HCT116 (cell line): ENCODE measurements around the gene STAG3. TPM values are rescaled to one million over a fixed set of nuclear protein-coding genes. Genes with fewer than 3 reads are reported as not detected.

Experiments
- ATAC-seq: fragments of 200-7000 bp; cut with Tn5 transposase; 2 replicates; pipeline ENCODE4 v1.9.1; 2020; ENCODE audit warnings: mild to moderate bottlenecking, moderate library complexity
- BruUV-seq: library from RNA; stranded (reverse); fragments of 400-500 nt; replicated peaks from 2 replicates; lab custom pipeline; 2021; lab: Mats Ljungman, UMichigan
- CTCF ChIA-PET: fragments of 300-600 bp; sonication (Branson Sonifier 250); formaldehyde crosslinking; loops from one replicate; lab custom pipeline; 2021; ENCODE audit warnings: antibody characterized with exemption; lab: Charles Lee
- POLR2A ChIA-PET: fragments of 300-600, 350-600 bp; sonication (Branson Sonifier 250); formaldehyde crosslinking; loops from one replicate; lab custom pipeline; 2021; ENCODE audit warnings: antibody characterized with exemption; lab: Charles Lee
- RAD21 ChIA-PET, 2 experiments: fragments of 300-600 bp; sonication (Branson Sonifier 250); formaldehyde crosslinking; loops; one replicate each; lab custom pipeline; 2023; ENCODE audit warnings: low total read pairs in 2 of 2; ENCODE audit not compliant: uncharacterized antibody in 2 of 2, unreplicated experiment in 2 of 2, low non-redundant PET in 1 of 2; lab: Charles Lee
- DNase-seq: peaks from one replicate; pipeline ENCODE4 v3.0.0-alpha.2; 2010; ENCODE audit warnings: low read depth, low spot score
- H2AFZ ChIP-seq: fragments of 200-600 bp; shearing (Covaris generic), sonication (generic); 2 replicates; pipeline ENCODE4 v1.6.1; 2017; ENCODE audit warnings: low read depth, mixed run types, mixed read lengths, antibody characterized with exemption, low read length; ENCODE audit not compliant: poor library complexity, severe bottlenecking
- H3K27ac ChIP-seq: 2 replicates; pipeline ENCODE4 v1.5.1; 2012; ENCODE audit warnings: low read depth, low read length
- H3K27me3 ChIP-seq: fragments of 200-600 bp; sonication (generic); 2 replicates; pipeline ENCODE4 v1.6.1; 2016; ENCODE audit warnings: mixed run types, low read length, mixed read lengths; ENCODE audit not compliant: insufficient read depth
- H3K36me3 ChIP-seq, 2 experiments: fragments of 200-500 bp in 1 of 2; fragments of 200-600 bp in 1 of 2; sonication (Bioruptor generic) in 1 of 2; sonication (generic) in 1 of 2; 2 replicates each; pipeline versions ENCODE4 v1.5.1 to v1.6.1; 2014 to 2016; ENCODE audit warnings: low read length in 2 of 2, inconsistent platforms in 1 of 2, mixed read lengths in 1 of 2, mixed run types in 1 of 2; ENCODE audit not compliant: insufficient read depth in 2 of 2, control insufficient read depth in 1 of 2
- H3K4me1 ChIP-seq, 2 experiments: fragments of 200-600 bp in 1 of 2; sonication (generic) in 1 of 2; 2 replicates each; pipeline versions ENCODE4 v1.5.1 to v1.6.1; 2012 to 2017; ENCODE audit warnings: low read length in 2 of 2, inconsistent platforms in 1 of 2, mild to moderate bottlenecking in 1 of 2, mixed read lengths in 1 of 2, mixed run types in 1 of 2, moderate library complexity in 1 of 2; ENCODE audit not compliant: insufficient read depth in 2 of 2, control insufficient read depth in 1 of 2
- H3K4me2 ChIP-seq: fragments of 200-600 bp; sonication (generic); 2 replicates; pipeline ENCODE4 v1.6.1; 2017; ENCODE audit warnings: mixed run types, low read length, mixed read lengths
- H3K4me3 ChIP-seq, 2 experiments: fragments of 200-600 bp in 1 of 2; sonication (generic) in 1 of 2; replicated peaks in 1 of 2; 2 replicates each; pipeline ENCODE4 v1.5.1; 2011 to 2016; ENCODE audit warnings: low read length in 2 of 2, control low read depth in 1 of 2, low read depth in 1 of 2, mild to moderate bottlenecking in 1 of 2, mixed read lengths in 1 of 2, mixed run types in 1 of 2
- H3K79me2 ChIP-seq: fragments of 200-600 bp; sonication (generic); 2 replicates; pipeline ENCODE4 v1.6.1; 2017; ENCODE audit warnings: mild to moderate bottlenecking, mixed run types, low read length, moderate library complexity, mixed read lengths; ENCODE audit not compliant: insufficient read depth
- H3K9ac ChIP-seq: fragments of 200-600 bp; sonication (generic); 2 replicates; pipeline ENCODE4 v1.6.1; 2016; ENCODE audit warnings: low read length, mixed read lengths
- H3K9me2 ChIP-seq: fragments of 200-600 bp; sonication (generic), shearing (Covaris generic); 2 replicates; pipeline ENCODE4 v1.6.1; 2017; ENCODE audit warnings: mixed run types, mild to moderate bottlenecking, moderate library complexity; ENCODE audit not compliant: insufficient read depth
- H3K9me3 ChIP-seq, 2 experiments: fragments of 200-500 bp in 1 of 2; fragments of 200-600 bp in 1 of 2; sonication (Bioruptor generic) in 1 of 2; sonication (generic) in 1 of 2; 2 replicates each; pipeline ENCODE4 v1.6.1; 2014 to 2017; ENCODE audit warnings: low read length in 2 of 2, mixed read lengths in 2 of 2, inconsistent platforms in 1 of 2, low read depth in 1 of 2, mild to moderate bottlenecking in 1 of 2, mixed run types in 1 of 2, moderate library complexity in 1 of 2; ENCODE audit not compliant: control insufficient read depth in 1 of 2, insufficient read depth in 1 of 2
- H4K20me1 ChIP-seq: fragments of 200-600 bp; sonication (generic), shearing (Covaris generic); 2 replicates; pipeline ENCODE4 v1.6.1; 2017; ENCODE audit warnings: mixed run types, mild to moderate bottlenecking, moderate library complexity; ENCODE audit not compliant: insufficient read depth
- CBX3 ChIP-seq: IDR thresholded peaks from 2 replicates; pipeline ENCODE4 v1.6.1; 2012; ENCODE audit warnings: low read depth
- CTCF ChIP-seq, 3 experiments: fragments of 200-600 bp in 1 of 3; sonication (generic) in 1 of 3; IDR thresholded peaks in 2 of 3; conservative IDR thresholded peaks in 1 of 3; 2 replicates each; pipeline ENCODE4 v1.5.1; 2012 to 2017; ENCODE audit warnings: low read depth in 2 of 3, low read length in 2 of 3, antibody characterized with exemption in 1 of 3, borderline replicate concordance in 1 of 3, control low read depth in 1 of 3, mild to moderate bottlenecking in 1 of 3, mixed read lengths in 1 of 3, mixed run types in 1 of 3, moderate library complexity in 1 of 3; ENCODE audit not compliant: insufficient read depth in 1 of 3
- EGR1 ChIP-seq: IDR thresholded peaks from 2 replicates; pipeline ENCODE4 v1.6.1; 2012; ENCODE audit warnings: low read depth
- FOSL1 ChIP-seq: IDR thresholded peaks from 2 replicates; pipeline ENCODE4 v1.6.1; 2012; ENCODE audit warnings: low read depth
- JUND ChIP-seq: IDR thresholded peaks from 2 replicates; pipeline ENCODE4 v1.6.1; 2012
- POLR2A ChIP-seq: IDR thresholded peaks from 2 replicates; pipeline ENCODE4 v1.7.0; 2011; ENCODE audit warnings: borderline replicate concordance; ENCODE audit not compliant: insufficient read depth, insufficient read length; ENCODE audit errors: extremely low read depth
- POLR2AphosphoS5 ChIP-seq: IDR thresholded peaks from 2 replicates; pipeline ENCODE4 v1.6.1; 2011; ENCODE audit warnings: mild to moderate bottlenecking, low read depth, low read length, moderate library complexity
- RAD21 ChIP-seq: IDR thresholded peaks from 2 replicates; pipeline ENCODE4 v1.6.1; 2012; ENCODE audit warnings: low read depth, mild to moderate bottlenecking
- REST ChIP-seq: IDR thresholded peaks from 2 replicates; pipeline ENCODE4 v1.6.1; 2012; ENCODE audit warnings: low read depth
- SIN3A ChIP-seq: IDR thresholded peaks from 2 replicates; pipeline ENCODE4 v1.6.1; 2012; ENCODE audit warnings: low read depth
- SP1 ChIP-seq: IDR thresholded peaks from 2 replicates; pipeline ENCODE4 v1.6.1; 2012; ENCODE audit warnings: low read depth
- ZNF274 ChIP-seq: fragments of 200-500 bp; sonication (Bioruptor generic); IDR thresholded peaks from 2 replicates; pipeline ENCODE4 v1.6.1; 2014; ENCODE audit warnings: mild to moderate bottlenecking, low read depth, low read length, inconsistent platforms
- intact Hi-C: fragments of 100-400 bp; cut with micrococcal nuclease; formaldehyde crosslinking; loops from 2 replicates; pipeline ENCODE4 v1.10.0; 2022
- total RNA-seq: library from RNA; stranded (reverse); gene quantifications from one replicate; pipeline ENCODE4 v1.2.1, GENCODE V29; 2021; ENCODE audit not compliant: unreplicated experiment

Gene STAG3
- total RNA-seq, 1 experiment from 2014 or later, result 1.2 TPM

- Histone ChIP-seq H3K36me3 (peaks cover 9 to 11% of the 10 kb centered on the region in 2 experiments; a peak in 3 of 4 replicates), H2AFZ (peak overlapping the region; percentile 24), H4K20me1 (no peaks in the 10 kb centered on the region), H3K27me3 (no peaks in the 10 kb centered on the region), H3K27ac (peak overlapping the region; percentile 91), H3K4me2 (peak overlapping the region; percentile 93), H3K79me2 (peaks cover 16% of the 10 kb centered on the region; the same call in 1 of the 2 replicates), H3K4me1 (peaks cover 29 to 37% of the 10 kb centered on the region in 2 experiments), H3K9me3 (no peaks in the 10 kb centered on the region), H3K9ac (peak overlapping the region; percentile 84), H3K4me3 (peak overlapping the region; percentile 56 to 91), H3K9me2 (no peaks in the 10 kb centered on the region)
- ChIA-PET POLR2A (interaction anchor here (0.6 kb wide), 1 partner anchor 164 kb away, joined by 3 read pairs; no protein-coding TSS in a partner anchor), RAD21 (no interaction called here), CTCF (no interaction called here)
- ATAC-seq (no peak), DNase-seq (no peak)
- no peak for TF ChIP-seq JUND
- peak in 1 of 3 experiments; percentile 25; a peak in 2 of 6 replicates for TF ChIP-seq CTCF (IDR thresholded peaks at IDR 0.05 in 2 of 3, conservative IDR thresholded peaks at IDR 0.05 in 1 of 3; ENCODE audit: borderline replicate concordance in 1 of 3, insufficient read depth in 1 of 3, low read depth in 2 of 3, low read length in 2 of 3)
- BruUV-seq, result no TSS peak
- intact Hi-C loops, result no loop called here
Measured at GRCh38 chr7:100159099-100159623, 18.6 kb upstream of the STAG3 start.

- no peaks in the 10 kb centered on the region for H4K20me1 ChIP-seq
- no peaks in the 10 kb centered on the region for H3K9me2 ChIP-seq
- intact Hi-C loops, result no loop called here
- H3K4me1 ChIP-seq, result peaks cover 29 to 37% of the 10 kb centered on the region in 2 experiments
- ATAC-seq (no peak), DNase-seq (no peak)
- no peak overlapping the region for H2AFZ ChIP-seq
- H3K9ac ChIP-seq, result no peak overlapping the region
- BruUV-seq, result no TSS peak
- H3K4me3 ChIP-seq, result no peak overlapping the region
- H3K36me3 ChIP-seq, result peaks cover 8 to 9% of the 10 kb centered on the region in 2 experiments; a peak in 2 of 4 replicates
- H3K79me2 ChIP-seq, result peaks cover 16% of the 10 kb centered on the region; the same call in 1 of the 2 replicates
- H3K27ac ChIP-seq, result no peak overlapping the region
- ChIA-PET RAD21 (no interaction called here), CTCF (no interaction called here), POLR2A (interaction anchor here (0.6 kb wide), 1 partner anchor 163 kb away, joined by 3 read pairs; no protein-coding TSS in a partner anchor)
- no peak overlapping the region for H3K4me2 ChIP-seq
- H3K27me3 ChIP-seq, result no peaks in the 10 kb centered on the region
- no peaks in the 10 kb centered on the region for H3K9me3 ChIP-seq
- TF ChIP-seq FOSL1 (no peak), SP1 (no peak), EGR1 (no peak), RAD21 (no peak), REST (no peak), POLR2A (no peak), ZNF274 (no peak), CTCF (IDR thresholded peaks at IDR 0.05 in 2 of 3, conservative IDR thresholded peaks at IDR 0.05 in 1 of 3; ENCODE audit: borderline replicate concordance in 1 of 3, insufficient read depth in 1 of 3, low read depth in 2 of 3, low read length in 2 of 3) (no peak), CBX3 (no peak), SIN3A (no peak), POLR2AphosphoS5 (no peak)
Measured at GRCh38 chr7:100160067-100160466, 17.7 kb upstream of the STAG3 start.
